GM18520 (cell line): ENCODE measurements around the gene AHNAK.
"Not testable (repeated sequence)": the region's sequence is repeated elsewhere in the genome, so short reads cannot be mapped to it uniquely, and the experiment has no call there.

Experiments used
- ATAC-seq: cut with Tn5 transposase; IDR thresholded peaks from one replicate; pipeline ENCODE4 v1.9.1; 2021; ENCODE audit not compliant: unreplicated experiment

The AHNAK gene

GRCh38 chr11:62553839-62554361, 7.3 kb upstream of the AHNAK start:
- ATAC-seq: no peak

GRCh38 chr11:62553080-62553838, 6.7 kb upstream of the AHNAK start:
- no peak for ATAC-seq

- ATAC-seq: no peak
Measured at GRCh38 chr11:62552485-62553079, 6.0 kb upstream of the AHNAK start.

- ATAC-seq: not testable (repeated sequence)
Measured at GRCh38 chr11:62550478-62550877, 3.9 kb upstream of the AHNAK start.

GRCh38 chr11:62548545-62549335, 2.1 kb upstream of the AHNAK start:
- no peak for ATAC-seq

- no peak for ATAC-seq
Measured at GRCh38 chr11:62547691-62548281, 1.2 kb upstream of the AHNAK start.

GRCh38 chr11:62546929-62547625, 471 bp upstream of the AHNAK start:
- ATAC-seq: no peak

- no peak for ATAC-seq
Measured at GRCh38 chr11:62545437-62546243, 966 bp downstream of the AHNAK start.

GRCh38 chr11:62544581-62545436, 1.8 kb downstream of the AHNAK start:
- ATAC-seq: no peak

GRCh38 chr11:62543680-62544444, 2.7 kb downstream of the AHNAK start:
- no peak for ATAC-seq

- ATAC-seq: no peak
Measured at GRCh38 chr11:62542750-62543567, 3.6 kb downstream of the AHNAK start.

GRCh38 chr11:62542111-62542745, 4.4 kb downstream of the AHNAK start:
- no peak for ATAC-seq

- peak; percentile 31 for ATAC-seq
Measured at GRCh38 chr11:62540804-62541701, 5.6 kb downstream of the AHNAK start.

GRCh38 chr11:62539238-62539925, 7.2 kb downstream of the AHNAK start:
- no peak for ATAC-seq
